Thyroid gland (tissue), 4 donors: ENCODE results near the gene CDAN1. TPM values are rescaled to one million over a fixed set of nuclear protein-coding genes. Genes with fewer than 3 reads are reported as not detected.

Experiments used
- DNase-seq, 2 donors: peaks; one replicate each; pipeline ENCODE4 v3.0.0-alpha.2; 2019
- H3K27ac ChIP-seq, 3 donors: fragments of 200-600 bp; sonication (generic); 1 replicate in 2 of 3; 2 replicates in 1 of 3; pipeline ENCODE4 v1.5.1; 2016 to 2019; ENCODE audit warnings: mild to moderate bottlenecking in 1 of 3, moderate library complexity in 1 of 3
- H3K27me3 ChIP-seq: fragments of 200-600 bp; sonication (generic); one replicate; pipeline ENCODE4 v1.5.1; 2019
- H3K36me3 ChIP-seq, 2 donors: fragments of 200-600 bp; sonication (generic); one replicate each; pipeline ENCODE4 v1.5.1; 2016 to 2019
- H3K4me1 ChIP-seq, 2 donors: fragments of 200-600 bp; sonication (generic); one replicate each; pipeline ENCODE4 v1.5.1; 2017 to 2019
- H3K4me3 ChIP-seq, 3 donors: fragments of 200-600 bp; sonication (generic); replicated peaks in 1 of 3; 1 replicate in 2 of 3; 2 replicates in 1 of 3; pipeline ENCODE4 v1.5.1; 2016; ENCODE audit warnings: mild to moderate bottlenecking in 1 of 3
- H3K9me3 ChIP-seq: fragments of 200-600 bp; sonication (generic); one replicate; pipeline ENCODE4 v1.5.1; 2017
- POLR2A ChIP-seq, 2 donors: fragments of 450-650 bp; IDR thresholded peaks; one replicate each; pipeline ENCODE4 v1.6.1; 2017; ENCODE audit warnings: antibody characterized with exemption in 2 of 2, mild to moderate bottlenecking in 2 of 2, moderate library complexity in 1 of 2
- WGBS, 2 donors: methylation state at CpG; one replicate each; pipeline ENCODE4 v1.1.5; 2017; 5-methylcytosine and 5-hydroxymethylcytosine counted together
- intact Hi-C: fragments of 100-400 bp; cut with DNase I; formaldehyde crosslinking; loops from one replicate; pipeline ENCODE4 v1.15.1; 2023
- total RNA-seq, 4 donors: library from RNA; depleted of rRNA; stranded (reverse); fragments of >200 nt; gene quantifications; one replicate each; pipeline ENCODE4 v1.2.3, GENCODE V29; 2016
- TF ChIP-seq, protein P1 (sequence below), 6 experiments: fragments of 200-600 bp in 3 of 6; fragments of 450-650 bp in 3 of 6; sonication (generic) in 3 of 6; IDR thresholded peaks; one replicate each; pipeline ENCODE4 v1.5.1; 2016 to 2019; ENCODE audit warnings: antibody characterized with exemption in 6 of 6, mild to moderate bottlenecking in 2 of 6, inconsistent platforms in 1 of 6, moderate library complexity in 1 of 6

CDAN1 gene
- total RNA-seq, 4 donors from 2014 or later = 9.4 to 15.9 (median 12.6) TPM

DNA sequence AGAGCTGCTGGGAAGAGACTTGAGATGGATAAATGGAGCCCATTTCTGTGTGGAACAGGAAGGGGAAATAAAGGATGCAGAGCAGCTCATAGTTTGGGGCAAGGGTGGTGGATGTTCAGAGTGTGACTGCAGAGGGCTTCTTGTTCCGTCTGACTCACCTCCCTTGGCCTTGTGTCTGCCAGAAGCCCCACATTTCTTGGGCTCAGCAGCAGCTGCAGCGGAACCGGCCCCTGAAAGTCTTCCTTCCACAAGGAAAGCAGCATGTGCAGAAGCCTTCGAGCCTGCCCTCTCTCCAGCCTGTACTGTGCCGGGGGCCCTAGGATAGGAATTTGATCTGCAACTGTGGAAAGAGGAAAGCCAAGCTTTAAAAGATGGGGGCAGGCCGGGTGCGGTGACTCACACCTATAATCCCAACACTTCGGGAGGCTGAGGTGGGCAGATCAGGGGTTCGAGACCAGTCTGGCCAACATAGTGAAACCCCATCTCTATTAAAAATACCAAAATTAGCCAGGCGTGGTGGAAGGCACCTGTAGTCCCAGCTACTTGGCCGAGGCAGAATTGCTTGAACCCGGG is 11.5 kb downstream of the CDAN1 start:
- intact Hi-C loops = no loop called here
- WGBS, 2 donors = 94 to 95% methylated on average over 12 of the region's 12 CpGs
- Histone ChIP-seq H3K27ac (no peak overlapping the region), H3K4me1 (no peaks in the 10 kb centered on the region), H3K36me3 (peaks cover 29 to 43% of the 10 kb centered on the region in 2 donors), H3K9me3 (no peaks in the 10 kb centered on the region), H3K4me3 (no peak overlapping the region), H3K27me3 (no peaks in the 10 kb centered on the region)
- no peak for DNase-seq
- TF ChIP-seq POLR2A (IDR thresholded peaks at IDR 0.05) = no peak
- TF ChIP-seq, protein P1, sequence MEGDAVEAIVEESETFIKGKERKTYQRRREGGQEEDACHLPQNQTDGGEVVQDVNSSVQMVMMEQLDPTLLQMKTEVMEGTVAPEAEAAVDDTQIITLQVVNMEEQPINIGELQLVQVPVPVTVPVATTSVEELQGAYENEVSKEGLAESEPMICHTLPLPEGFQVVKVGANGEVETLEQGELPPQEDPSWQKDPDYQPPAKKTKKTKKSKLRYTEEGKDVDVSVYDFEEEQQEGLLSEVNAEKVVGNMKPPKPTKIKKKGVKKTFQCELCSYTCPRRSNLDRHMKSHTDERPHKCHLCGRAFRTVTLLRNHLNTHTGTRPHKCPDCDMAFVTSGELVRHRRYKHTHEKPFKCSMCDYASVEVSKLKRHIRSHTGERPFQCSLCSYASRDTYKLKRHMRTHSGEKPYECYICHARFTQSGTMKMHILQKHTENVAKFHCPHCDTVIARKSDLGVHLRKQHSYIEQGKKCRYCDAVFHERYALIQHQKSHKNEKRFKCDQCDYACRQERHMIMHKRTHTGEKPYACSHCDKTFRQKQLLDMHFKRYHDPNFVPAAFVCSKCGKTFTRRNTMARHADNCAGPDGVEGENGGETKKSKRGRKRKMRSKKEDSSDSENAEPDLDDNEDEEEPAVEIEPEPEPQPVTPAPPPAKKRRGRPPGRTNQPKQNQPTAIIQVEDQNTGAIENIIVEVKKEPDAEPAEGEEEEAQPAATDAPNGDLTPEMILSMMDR (IDR thresholded peaks at IDR 0.05) = no peak

DNA sequence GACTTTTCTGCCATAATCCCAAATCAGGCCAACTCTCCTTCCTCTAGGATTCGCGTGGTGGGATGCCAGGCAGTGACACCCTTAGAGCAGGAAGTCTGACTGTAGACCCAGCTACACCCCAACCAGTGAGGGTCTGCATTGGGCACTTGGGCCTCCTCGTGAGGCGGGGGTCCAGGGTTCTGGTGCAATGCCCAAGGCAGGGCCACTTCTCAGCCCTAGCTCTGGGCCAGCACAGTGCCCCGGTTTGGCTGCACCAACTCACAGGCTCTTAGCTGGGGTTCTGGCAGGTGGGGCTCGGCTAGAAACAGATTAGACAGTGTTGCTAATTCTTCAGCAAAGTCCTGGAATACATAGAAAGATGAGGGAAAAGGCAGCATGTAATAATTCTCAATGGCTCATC is 12.7 kb downstream of the CDAN1 start:
- WGBS, 2 donors = 88 to 92% methylated on average over 4 to 6 of the region's 6 CpGs
- Histone ChIP-seq H3K27me3 (no peaks in the 10 kb centered on the region), H3K4me3 (no peak overlapping the region), H3K27ac (no peak overlapping the region), H3K9me3 (no peaks in the 10 kb centered on the region), H3K36me3 (peaks cover 32 to 34% of the 10 kb centered on the region in 2 donors), H3K4me1 (no peaks in the 10 kb centered on the region)
- TF ChIP-seq, protein P1 (IDR thresholded peaks at IDR 0.05) = no peak
- no peak for TF ChIP-seq POLR2A (IDR thresholded peaks at IDR 0.05)
- intact Hi-C loops = no loop called here
- DNase-seq = no peak

DNA sequence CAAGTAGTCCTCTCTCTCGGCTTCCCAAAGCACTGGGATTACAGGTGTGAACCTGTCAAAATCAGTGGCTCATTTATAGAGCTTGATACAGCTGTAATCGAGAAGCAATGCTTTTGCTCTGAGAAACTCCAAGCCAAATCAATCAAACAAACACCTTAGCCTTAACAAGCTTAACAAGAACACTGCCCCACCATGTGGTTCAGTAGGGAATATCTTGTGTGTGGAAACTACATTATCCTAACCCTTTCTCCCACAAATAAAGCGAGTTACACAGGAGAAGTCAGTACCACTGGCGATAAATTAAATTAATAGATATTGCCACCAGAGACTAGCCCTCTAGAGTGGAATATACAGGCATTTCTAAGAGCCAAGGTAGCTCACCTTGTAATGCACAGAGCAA is 13.9 kb downstream of the CDAN1 start:
- intact Hi-C loops = no loop called here
- no peaks in the 10 kb centered on the region for H3K9me3 ChIP-seq
- no peak overlapping the region for H3K27ac ChIP-seq

DNA sequence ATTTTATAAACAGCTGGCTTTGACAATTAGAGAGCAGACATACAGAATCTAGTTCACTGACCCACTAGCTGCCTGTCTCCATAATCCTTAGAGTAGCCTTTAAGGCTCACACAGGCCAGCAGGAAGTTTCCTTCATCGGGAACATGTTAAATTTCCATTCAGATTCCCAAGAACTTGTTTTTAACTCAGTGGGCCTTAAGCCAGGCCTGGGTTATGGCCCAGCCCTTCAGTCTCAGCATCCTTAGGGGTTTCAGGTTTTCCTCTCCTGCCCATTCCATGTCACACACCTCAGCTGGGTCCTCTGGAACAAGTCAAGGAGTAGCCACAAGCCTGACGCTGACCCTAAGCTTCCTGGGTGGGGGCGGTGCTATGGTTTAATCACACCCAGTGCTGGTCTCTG is 15.0 kb downstream of the CDAN1 start:
- H3K9me3 ChIP-seq = no peaks in the 10 kb centered on the region
- DNase-seq = no peak
- TF ChIP-seq, protein P1 (IDR thresholded peaks at IDR 0.05) = no peak
- no peak for TF ChIP-seq POLR2A (IDR thresholded peaks at IDR 0.05)
- intact Hi-C loops = no loop called here
- H3K27me3 ChIP-seq = no peaks in the 10 kb centered on the region
- no peak overlapping the region for H3K4me3 ChIP-seq
- no peaks in the 10 kb centered on the region for H3K4me1 ChIP-seq
- peaks cover 29 to 34% of the 10 kb centered on the region in 2 donors for H3K36me3 ChIP-seq
- 85 to 96% methylated on average over 3 of the region's 3 CpGs for WGBS, 2 donors
- no peak overlapping the region for H3K27ac ChIP-seq

More for the DNA sequence above, 13.9 kb downstream of the CDAN1 start:
- H3K4me1 ChIP-seq = no peaks in the 10 kb centered on the region
- TF ChIP-seq, protein P1 (IDR thresholded peaks at IDR 0.05) = no peak
- TF ChIP-seq POLR2A (IDR thresholded peaks at IDR 0.05) = no peak
- no peak overlapping the region for H3K4me3 ChIP-seq
- peaks cover 33 to 34% of the 10 kb centered on the region in 2 donors for H3K36me3 ChIP-seq
- no peak for DNase-seq
- 92% methylated on average over 4 of the region's 4 CpGs for WGBS, 2 donors
- H3K27me3 ChIP-seq = no peaks in the 10 kb centered on the region

DNA sequence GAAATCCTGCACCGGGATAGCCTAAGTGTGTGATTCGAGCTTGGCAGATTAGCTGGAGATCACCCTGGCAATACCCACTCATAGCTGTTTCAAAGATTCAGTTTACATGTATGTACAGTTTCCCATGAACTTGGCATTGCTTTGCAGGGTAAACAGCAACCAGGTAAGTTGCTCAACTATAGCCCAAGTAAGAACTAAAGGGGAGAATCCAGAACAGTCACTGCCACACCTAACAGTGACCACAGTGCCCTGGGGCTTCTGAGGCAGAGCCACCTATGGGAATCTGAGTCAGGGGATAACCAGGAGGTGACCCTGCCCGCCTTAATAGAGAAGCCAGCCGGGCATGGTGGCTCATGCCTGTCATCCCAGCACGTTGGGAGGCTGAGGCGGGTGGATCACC is 15.9 kb downstream of the CDAN1 start:
- 88 to 96% methylated on average over 6 of the region's 6 CpGs for WGBS, 2 donors
- Histone ChIP-seq H3K9me3 (no peaks in the 10 kb centered on the region), H3K36me3 (peaks cover 26 to 29% of the 10 kb centered on the region in 2 donors), H3K4me1 (no peaks in the 10 kb centered on the region), H3K27ac (no peak overlapping the region), H3K27me3 (no peaks in the 10 kb centered on the region), H3K4me3 (no peak overlapping the region)
- no peak for TF ChIP-seq POLR2A (IDR thresholded peaks at IDR 0.05)
- TF ChIP-seq, protein P1 (IDR thresholded peaks at IDR 0.05) = no peak
- no peak for DNase-seq
- intact Hi-C loops = no loop called here
